Jurkat, Clone E6-1 (cell line): Measurements from ENCODE around the gene TSEN34.
"Not testable (repeated sequence)": the region's sequence is repeated elsewhere in the genome, so short reads cannot be mapped to it uniquely, and the experiment has no call there.

Source experiments
- DNase-seq: peaks from one replicate; pipeline ENCODE4 v3.0.0-alpha.2; 2011; ENCODE audit warnings: low read depth, low spot score
- H3K4me3 ChIP-seq: 2 replicates; pipeline ENCODE4 v1.5.1; 2011; ENCODE audit warnings: mild to moderate bottlenecking, low read length, control low read depth, moderate library complexity

TSEN34 gene

DNA sequence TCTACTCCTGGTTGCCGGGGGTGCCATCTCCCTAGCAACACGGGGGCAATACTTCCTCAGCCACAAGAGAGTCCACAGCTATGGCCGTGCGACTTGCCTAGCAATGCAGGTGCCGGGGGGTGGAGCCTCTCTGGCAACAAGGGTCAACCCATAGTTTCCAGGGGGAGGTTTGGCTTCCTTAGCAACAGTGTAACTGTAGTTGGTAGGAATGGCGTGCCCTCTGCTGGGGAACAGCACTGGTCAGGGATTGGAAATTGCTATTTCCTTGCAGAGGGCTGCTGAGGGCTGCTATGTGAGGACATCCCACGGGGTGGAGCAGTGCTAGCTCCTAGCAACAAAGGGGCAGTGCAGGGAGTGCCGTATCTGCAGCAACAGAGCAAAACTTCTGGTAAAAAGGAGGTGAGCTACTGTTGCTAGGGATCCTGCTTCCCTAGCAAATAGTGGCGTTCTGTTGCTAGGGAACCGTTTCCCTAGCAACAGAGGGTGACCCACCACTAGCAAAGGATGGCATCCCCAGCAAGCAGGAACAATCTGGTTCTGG lies 11.1 kb upstream of the TSEN34 start:
- no peak overlapping the region for H3K4me3 ChIP-seq
- no peak for DNase-seq

DNA sequence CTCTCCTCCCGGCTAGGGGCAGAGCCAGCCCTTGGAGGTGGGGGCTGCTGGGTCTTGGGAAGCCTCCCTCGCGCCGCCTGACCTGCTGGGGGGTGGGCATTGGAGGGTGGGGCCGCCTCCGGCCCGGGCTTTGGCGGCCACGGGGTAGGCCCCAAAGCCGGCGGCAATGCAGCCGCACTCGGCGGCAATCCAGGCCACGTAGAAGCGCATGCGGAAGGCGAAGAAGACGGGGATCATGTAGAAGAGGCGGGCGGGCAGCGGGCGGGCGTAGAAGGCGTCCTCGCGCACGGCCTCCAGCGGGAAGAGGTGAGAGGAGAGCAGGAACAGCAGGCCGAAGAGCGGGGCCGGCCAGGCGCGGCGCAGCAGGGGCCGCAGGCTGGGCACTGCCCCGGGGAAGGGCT lies 10.4 kb upstream of the TSEN34 start:
- no peak for DNase-seq
- H3K4me3 ChIP-seq = no peak overlapping the region

DNA sequence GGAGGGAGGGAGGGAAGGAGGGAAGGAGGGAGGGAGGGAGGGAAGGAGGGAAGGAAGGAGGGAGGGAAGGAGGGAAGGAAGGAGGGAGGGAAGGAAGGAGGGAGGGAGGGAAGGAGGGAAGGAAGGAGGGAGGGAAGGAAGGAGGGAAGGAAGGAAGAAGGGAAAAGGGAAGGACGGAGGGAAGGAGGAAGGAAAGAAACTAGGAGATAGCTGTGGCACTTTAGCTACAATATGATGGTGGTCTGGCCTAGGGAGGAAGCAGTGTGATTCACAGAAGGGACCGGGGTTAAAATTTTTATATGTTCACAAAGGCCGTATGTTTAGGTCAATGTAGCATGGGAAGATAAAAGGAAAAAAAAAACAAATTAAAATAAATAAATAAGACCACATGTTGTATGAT lies 9.2 kb upstream of the TSEN34 start:
- H3K4me3 ChIP-seq, DNase-seq: not testable (repeated sequence)

DNA sequence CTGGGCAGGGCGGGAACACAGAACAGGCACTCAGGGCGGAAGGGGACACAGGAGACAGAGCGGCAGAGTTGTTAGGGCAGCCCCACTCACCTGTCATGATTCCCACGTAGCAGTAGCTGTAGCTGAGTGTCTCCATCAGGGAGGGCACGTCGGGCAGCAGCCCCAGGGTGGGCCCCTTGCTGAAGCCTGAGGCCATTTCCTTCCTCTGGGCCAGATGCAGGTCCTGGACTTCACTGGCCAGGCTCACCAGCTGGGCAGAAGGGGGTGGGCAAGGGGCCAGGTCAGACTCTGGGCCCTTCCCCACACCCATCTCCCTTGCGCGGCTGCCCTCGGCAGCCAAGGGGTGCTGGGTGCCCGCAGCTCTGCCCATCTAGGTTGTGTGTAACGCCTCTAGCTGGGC lies 7.7 kb upstream of the TSEN34 start:
- no peak for DNase-seq
- H3K4me3 ChIP-seq = no peak overlapping the region

DNA sequence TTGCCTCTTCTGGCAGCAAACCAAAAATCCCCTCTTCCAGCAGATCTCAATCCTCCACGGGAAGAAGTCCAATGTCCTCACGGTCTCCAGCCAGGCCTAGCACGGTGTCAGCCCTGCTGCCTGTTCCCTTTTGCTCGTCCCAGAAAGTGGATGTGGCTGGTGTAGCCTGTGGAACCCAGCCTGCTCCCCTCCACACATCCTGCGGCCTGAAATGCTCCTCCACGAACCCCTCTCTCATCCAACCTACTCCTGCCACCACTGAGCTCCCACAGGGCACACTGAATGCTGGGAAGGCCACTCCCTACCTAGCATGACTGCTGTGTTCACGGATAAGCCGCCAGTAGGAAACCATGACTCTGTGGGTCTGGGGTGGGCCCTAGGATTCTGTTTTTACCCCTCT lies 4.8 kb upstream of the TSEN34 start:
- H3K4me3 ChIP-seq = no peak overlapping the region
- no peak for DNase-seq

DNA sequence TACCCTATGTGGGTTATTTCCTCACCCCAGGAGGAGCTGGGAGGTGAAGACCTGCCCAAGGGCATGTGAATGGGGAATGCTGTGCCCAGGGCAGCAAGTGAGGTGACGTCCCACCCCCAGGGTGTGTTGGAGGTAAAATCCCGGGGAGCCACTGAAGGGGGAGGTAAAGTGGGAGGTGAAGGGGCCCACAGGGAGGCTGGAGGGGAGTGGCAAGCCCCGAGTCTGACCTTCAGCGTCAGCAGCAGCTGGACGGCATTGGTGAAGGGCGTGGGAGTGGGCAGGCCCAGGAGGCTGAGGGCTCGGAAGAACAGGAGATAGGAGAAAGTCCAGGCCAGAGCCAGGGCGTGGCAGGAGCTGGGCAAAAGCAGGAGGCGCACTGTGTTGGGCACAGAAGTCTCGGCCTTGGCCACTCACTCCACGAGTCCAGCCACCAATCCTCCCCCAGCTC lies 4.2 kb upstream of the TSEN34 start:
- no peak for DNase-seq
- no peak overlapping the region for H3K4me3 ChIP-seq

DNA sequence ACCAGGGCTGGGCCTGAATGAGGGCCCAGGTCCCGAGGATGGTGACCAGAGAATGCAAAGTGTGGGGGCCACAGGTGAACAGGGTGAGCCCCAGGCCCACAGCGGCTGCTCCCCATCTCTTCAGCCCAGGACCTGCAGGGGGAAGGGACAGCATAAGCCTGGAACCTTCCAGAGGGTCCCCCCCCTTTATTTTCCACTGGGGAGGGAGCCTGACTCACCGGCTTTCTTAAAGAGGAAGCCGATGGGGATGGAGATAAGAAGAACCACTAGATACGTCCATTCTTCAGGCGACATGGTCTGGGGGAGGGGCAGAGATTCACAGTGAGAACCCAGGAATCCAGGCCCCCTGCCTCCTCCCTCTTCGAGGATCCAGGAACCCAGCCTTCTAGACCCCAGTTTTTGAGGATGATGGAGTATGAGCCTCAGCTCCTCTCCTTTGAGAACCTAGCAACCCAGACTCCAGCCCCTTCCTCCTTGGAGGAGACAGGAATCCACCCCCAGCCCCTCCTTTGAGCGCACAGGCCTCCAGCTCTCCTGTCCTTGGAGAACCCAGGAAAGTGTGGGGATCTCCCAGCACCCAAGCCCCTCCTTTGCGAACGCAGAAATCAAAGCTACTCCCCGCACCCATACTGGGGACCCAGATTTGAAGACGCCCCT lies 2.8 kb upstream of the TSEN34 start:
- peak overlapping the region; percentile 59 for H3K4me3 ChIP-seq
- peak; percentile 54 for DNase-seq

DNA sequence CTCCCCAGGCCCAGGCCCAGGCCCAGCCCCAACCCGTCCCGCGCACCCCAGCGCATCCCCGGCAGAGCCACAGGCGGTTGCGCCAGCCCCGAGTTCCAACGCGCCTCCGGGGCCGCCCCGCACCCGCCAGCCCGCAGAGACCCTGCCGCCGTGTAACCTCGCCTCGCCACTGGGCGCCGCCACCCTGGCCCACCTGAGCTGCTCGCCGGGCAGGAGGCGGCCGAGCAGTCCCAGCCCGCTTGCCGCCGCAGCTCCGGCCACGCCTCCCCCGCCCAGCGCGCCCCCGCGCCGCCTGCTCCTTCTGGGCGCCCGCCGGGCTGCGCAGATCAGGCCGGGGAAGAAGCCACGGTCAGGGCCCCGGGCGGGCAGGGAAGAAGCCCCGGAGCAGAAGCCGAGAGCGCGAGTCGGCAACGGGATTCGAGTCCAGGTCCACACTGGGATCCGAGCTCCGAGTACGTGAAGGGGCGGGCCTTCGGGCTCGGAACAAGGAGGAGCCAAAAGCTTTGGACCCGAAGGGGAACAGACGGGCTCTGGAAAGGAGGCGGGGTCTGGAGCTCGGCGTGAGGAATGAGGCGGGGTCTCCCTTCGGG lies 1.9 kb upstream of the TSEN34 start, which contains the start of gene MBOAT7:
Gene MBOAT7 (minus strand): TSS at position 436 of the 590 bp plus-strand sequence. CDS start 1,072 bp downstream, outside the sequence.
- DNase-seq = no peak
- peak within 1 kb of the TSS; percentile 65 for H3K4me3 ChIP-seq

DNA sequence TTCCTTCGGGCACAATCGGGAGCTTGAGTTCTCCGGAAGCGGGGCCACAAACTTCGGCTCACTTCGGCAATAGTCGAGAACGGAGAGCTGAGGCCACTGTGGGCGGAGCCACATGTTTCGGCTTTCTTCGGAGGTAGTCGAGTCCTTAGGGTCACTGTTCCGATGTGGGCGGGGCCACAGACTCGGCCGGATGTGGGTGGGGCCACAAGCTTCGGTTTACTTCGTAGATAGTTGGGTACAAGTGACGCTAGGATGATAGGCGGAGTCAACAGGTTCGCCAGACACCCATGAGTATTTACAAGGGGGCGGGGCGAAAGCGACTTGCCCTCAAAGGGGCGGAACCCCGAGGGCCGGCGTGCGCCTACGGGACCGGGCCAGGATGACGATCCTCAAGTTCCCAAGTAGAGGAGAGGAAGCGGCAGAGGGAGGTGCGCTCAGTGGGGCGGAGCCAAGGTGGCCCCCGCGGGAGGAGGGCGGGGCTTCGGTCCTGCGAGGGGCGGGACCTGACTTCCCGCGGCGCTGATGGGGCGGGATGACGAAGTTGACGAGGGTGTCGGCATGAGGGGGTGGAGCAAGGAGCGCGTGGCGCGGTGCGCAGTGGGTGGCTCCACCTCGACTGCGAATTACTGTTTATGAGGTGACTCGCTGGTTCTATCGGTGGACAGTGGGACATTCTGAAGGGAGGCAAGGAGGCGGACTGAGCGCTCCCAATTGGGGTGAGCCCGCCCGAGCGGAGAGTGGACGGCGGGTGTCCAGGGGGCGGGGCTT lies 1.2 kb upstream of the TSEN34 start:
- peak; percentile 100 for DNase-seq
- peak overlapping the region; percentile 65 for H3K4me3 ChIP-seq

DNA sequence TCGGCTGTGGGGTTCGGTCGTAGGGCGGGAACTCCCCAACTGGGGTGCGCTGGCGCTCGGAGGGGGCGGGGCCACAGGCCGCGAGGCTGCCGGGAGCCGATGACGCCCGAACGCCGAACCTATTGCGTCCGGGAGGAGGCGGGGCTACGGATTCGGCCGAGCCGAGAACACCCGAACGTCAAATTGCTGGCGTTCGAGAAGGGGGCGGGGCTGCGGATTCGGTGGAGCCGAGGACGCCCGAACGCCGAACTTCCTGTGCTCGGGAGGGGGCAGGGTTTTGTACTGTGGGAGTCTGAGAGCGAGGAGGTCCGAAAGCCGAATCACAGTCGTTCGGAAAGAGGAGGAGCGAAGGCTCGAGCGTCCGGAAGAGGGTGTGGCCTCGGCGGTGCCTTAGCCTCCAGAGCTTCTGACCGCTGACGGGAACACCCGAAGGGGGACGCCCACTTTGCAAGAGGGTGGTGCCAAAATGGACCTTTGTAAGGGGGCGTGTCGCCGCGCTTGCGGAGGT lies 551 bp upstream of the TSEN34 start:
- H3K4me3 ChIP-seq = peak overlapping the region; percentile 82
- peak; percentile 99 for DNase-seq

DNA sequence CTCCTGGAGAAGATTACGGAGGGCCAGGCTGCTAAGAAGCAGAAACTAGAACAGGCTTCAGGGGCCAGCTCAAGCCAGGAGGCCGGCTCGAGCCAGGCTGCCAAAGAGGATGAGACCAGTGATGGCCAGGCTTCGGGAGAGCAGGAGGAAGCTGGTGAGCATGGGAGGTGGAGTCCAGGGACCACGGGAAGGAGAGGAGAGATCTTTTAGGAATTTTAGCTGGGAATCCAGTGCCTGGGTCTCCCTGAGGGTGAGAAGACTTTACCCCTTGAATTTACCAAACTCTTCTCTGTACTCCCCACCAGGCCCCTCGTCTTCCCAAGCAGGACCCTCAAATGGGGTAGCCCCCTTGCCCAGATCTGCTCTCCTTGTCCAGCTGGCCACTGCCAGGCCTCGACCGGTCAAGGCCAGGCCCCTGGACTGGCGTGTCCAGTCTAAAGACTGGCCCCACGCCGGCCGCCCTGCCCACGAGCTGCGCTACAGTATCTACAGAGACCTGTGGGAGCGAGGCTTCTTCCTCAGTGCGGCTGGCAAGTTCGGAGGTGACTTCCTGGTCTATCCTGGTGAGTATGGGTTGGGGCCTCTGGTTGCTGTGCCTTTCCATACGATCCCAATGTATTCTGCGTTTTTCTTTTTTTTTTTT lies 824 bp downstream of the TSEN34 start:
- peak overlapping the region; percentile 82 for H3K4me3 ChIP-seq
- no peak for DNase-seq

DNA sequence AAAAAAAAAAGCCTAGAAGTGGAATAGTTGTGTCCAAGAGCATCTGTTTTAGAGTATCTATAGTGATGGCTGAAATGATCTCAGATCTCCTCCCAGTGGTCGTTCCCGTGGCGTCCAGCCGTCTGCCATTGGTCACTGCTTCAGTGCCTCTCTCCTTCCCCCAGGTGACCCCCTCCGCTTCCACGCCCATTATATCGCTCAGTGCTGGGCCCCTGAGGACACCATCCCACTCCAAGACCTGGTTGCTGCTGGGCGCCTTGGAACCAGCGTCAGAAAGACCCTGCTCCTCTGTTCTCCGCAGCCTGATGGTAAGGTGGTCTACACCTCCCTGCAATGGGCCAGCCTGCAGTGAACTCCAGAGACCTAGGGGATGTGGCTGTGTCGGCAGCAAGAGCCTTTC lies 1.9 kb downstream of the TSEN34 start:
- no peak overlapping the region for H3K4me3 ChIP-seq
- DNase-seq = no peak

DNA sequence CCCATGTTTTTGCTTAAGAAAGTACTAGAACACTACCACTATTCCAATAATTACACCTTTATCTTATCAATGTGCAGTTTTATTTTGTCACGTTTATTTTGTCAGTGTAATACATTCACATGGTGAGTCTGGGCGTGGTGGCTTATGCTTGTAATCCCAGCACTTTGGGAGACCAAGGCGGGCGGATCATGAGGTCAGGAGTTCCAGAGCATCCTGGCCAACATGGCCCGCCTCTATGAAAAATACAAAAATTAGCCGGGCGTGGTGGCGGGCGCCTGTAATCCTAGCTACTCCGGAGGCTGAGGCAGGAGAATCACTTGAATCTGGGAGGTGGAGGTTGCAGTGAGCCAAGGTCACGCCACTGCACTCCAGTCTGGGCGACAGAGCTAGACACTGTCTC lies 3.4 kb downstream of the TSEN34 start:
- H3K4me3 ChIP-seq, DNase-seq: not testable (repeated sequence)

DNA sequence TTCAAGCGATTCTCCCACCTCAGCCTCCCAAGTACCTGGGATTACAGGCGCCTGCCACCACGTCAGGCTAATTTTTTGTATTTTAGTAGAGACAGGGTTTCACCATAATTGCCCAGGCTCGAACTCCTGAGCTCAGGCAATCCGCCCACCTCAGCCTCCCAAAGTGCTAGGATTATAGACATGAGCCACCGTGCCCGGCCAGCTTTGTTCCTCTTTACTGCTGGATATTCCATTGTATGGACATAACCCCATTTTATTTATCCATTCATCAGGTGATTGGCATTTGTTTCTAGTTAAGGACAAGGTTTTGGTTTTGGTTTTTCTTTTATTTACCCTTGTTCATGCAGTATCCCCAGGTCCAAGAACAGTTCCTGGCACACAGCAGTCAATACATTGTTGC lies 5.4 kb downstream of the TSEN34 start:
- DNase-seq = no peak
- no peak overlapping the region for H3K4me3 ChIP-seq

DNA sequence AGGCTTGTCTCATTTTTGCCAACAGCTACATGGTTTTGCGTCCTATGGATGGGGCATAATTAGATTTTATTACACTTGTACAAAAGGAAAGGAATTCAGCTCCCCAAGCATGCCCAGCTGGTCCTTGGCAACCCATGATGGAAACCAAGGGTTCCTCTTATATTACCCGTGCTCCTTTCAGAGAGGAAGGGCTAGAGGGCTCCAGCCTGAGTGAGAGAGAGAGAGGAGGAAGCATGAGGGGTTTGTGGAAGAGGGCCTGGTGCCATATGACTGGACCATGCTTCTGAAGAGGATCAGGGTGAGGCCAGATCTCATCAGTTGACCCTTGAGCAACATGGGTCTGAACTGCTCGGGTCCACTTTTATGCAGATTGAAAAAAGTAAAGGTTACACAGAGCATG lies 6.0 kb downstream of the TSEN34 start:
- DNase-seq = no peak
- H3K4me3 ChIP-seq = no peak overlapping the region

DNA sequence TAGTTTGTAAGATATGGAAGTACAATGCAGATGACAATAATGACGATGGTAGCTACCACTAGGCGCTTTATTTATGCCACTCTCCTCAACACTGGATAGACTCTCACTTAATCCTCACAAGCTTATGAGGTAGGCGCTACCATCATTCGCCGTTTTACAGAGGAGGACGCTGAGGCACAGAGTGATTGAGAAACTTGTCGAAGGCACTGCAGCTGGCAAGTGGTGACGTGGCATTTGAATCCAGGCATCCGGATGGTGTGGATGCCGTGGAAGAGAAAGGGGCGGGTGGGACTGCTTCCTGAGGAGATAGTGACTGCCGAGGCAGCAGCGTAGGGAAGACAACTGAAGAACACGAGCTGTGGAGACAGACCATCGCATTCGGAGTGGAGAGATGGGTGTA lies 8.3 kb downstream of the TSEN34 start:
- no peak for DNase-seq
- H3K4me3 ChIP-seq = no peak overlapping the region

DNA sequence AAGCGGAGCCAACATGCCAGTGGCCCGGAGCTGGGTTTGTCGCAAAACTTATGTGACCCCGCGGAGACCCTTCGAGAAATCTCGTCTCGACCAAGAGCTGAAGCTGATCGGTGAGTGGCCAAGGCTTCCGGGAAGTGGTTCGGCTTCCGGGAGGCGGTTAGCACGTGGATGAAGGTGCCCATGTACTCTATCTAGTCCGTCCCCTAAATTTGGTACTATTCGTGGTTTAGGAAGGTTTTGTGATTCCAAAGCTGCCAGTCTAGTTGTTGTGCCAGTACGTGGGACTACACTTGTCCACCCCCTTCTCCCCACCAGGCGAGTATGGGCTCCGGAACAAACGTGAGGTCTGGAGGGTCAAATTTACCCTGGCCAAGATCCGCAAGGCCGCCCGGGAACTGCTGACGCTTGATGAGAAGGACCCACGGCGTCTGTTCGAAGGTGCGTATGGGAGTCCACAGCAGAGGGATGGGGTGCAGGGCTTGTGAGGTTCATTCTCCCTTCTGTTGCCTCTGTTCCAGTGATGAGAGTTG lies 10.1 kb downstream of the TSEN34 start:
- no peak for DNase-seq
- H3K4me3 ChIP-seq = peak overlapping the region; percentile 76

DNA sequence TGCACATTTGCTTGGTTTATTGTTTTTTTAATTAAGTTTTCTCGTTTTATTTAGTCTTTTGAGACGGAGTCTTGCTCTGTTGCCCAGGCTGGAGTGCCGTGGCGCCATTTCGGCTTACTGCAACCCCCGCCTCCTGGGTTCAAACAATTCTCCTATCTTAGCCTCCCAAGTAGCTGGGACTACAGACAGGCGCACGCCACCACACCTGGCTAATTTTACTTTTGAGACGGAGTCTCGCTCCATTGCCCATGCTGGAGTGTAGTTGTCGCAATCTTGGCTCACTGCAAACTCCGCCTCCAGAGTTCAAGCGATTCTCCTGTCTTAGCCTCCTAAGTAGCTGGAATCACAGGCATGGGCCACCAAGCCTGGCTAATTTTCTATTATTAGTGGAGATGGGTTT lies 10.9 kb downstream of the TSEN34 start:
- no peak for DNase-seq
- H3K4me3 ChIP-seq = peak overlapping the region; percentile 76

DNA sequence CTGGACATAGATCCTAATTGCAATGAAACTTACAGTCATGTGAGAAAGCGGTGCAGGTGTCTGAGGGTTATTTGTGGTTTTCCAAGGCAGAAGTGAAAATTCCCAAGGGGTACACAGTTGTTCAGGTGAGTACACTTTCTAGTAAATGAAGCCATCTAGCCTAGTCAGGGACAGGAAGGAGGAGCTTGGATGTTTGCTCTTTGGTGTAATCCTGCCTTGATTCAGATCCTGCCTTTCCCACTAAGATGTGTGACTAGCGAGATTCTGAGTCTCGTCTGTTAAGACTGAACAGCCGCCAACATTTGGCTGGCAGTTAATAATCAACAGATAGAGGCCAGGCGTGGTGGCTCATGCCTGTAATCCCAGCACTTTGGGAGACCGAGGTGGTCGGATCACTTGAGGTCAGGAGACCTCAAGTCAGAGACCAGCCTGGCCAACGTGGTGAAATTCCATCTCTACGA lies 12.1 kb downstream of the TSEN34 start:
- DNase-seq = no peak
- H3K4me3 ChIP-seq = no peak overlapping the region
